ENCODE results near the gene WDR73.

DNA sequence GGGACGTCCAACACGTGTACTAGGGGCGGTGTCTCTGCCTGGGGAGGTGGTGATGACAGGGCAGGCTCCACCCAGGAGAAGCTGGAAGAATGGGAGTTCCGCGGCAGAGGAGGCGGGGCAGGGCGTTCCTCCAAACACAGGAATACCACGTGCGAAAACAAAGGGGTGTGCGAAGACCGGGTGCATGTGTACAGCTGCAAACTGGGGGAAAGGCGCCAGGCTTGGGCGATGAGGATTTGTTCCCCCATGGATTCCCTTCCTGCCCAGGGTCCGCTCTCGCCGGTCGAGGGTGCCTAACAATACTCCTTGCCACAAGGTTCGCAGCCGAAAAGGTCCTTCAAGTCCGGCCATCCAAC, 53.8 kb downstream of the WDR73 start:
- TF ChIP-seq, protein P1, sequence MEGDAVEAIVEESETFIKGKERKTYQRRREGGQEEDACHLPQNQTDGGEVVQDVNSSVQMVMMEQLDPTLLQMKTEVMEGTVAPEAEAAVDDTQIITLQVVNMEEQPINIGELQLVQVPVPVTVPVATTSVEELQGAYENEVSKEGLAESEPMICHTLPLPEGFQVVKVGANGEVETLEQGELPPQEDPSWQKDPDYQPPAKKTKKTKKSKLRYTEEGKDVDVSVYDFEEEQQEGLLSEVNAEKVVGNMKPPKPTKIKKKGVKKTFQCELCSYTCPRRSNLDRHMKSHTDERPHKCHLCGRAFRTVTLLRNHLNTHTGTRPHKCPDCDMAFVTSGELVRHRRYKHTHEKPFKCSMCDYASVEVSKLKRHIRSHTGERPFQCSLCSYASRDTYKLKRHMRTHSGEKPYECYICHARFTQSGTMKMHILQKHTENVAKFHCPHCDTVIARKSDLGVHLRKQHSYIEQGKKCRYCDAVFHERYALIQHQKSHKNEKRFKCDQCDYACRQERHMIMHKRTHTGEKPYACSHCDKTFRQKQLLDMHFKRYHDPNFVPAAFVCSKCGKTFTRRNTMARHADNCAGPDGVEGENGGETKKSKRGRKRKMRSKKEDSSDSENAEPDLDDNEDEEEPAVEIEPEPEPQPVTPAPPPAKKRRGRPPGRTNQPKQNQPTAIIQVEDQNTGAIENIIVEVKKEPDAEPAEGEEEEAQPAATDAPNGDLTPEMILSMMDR (IDR thresholded peaks at IDR 0.05; ENCODE audit: low read length) = no peak
- no peak for TF ChIP-seq EZH2 (IDR thresholded peaks at IDR 0.05; ENCODE audit: borderline replicate concordance, low read length)

All from OCI-LY1 (cell line).